Thoracic aorta (tissue), 2 donors: Measurements from ENCODE around the gene PCDH9. TPM values are rescaled to one million over a fixed set of nuclear protein-coding genes. Genes with fewer than 3 reads are reported as not detected.

Experiments
- ATAC-seq: fragments of 150-250 bp; one replicate; pipeline ENCODE4 v1.8.0; 2017; ENCODE audit warnings: low read depth; ENCODE audit not compliant: insufficient number of reproducible peaks, low FRiP score
- DNase-seq: peaks from one replicate; pipeline ENCODE4 v3.0.0-alpha.2; 2020; ENCODE audit warnings: low spot score
- H3K27ac ChIP-seq, 2 donors: fragments of 200-600 bp; sonication (generic); 1 replicate in 1 of 2; 2 replicates in 1 of 2; pipeline ENCODE4 v1.5.1; 2016; ENCODE audit warnings: mild to moderate bottlenecking in 2 of 2, moderate library complexity in 2 of 2
- H3K27me3 ChIP-seq: fragments of 200-600 bp; sonication (generic); replicated peaks from 2 replicates; pipeline ENCODE4 v1.6.0; 2016; ENCODE audit warnings: mild to moderate bottlenecking; ENCODE audit not compliant: insufficient read depth
- H3K36me3 ChIP-seq: fragments of 200-600 bp; sonication (generic); one replicate; pipeline ENCODE4 v1.5.1; 2016
- H3K4me1 ChIP-seq, 2 donors: fragments of 200-600 bp; sonication (generic); 1 replicate in 1 of 2; 2 replicates in 1 of 2; pipeline versions ENCODE4 v1.5.1 to v1.6.0; 2016; ENCODE audit warnings: low read depth in 2 of 2, mild to moderate bottlenecking in 1 of 2; ENCODE audit not compliant: control insufficient read depth in 1 of 2
- H3K4me3 ChIP-seq: fragments of 200-600 bp; sonication (generic); 2 replicates; pipeline ENCODE4 v1.5.1; 2016; ENCODE audit warnings: mild to moderate bottlenecking
- H3K9me3 ChIP-seq: fragments of 200-600 bp; sonication (generic); 2 replicates; pipeline ENCODE4 v1.5.1; 2016
- CTCF ChIP-seq: fragments of 200-600 bp; sonication (generic); IDR thresholded peaks from one replicate; pipeline ENCODE4 v1.5.1; 2019; ENCODE audit warnings: antibody characterized with exemption
- total RNA-seq, 2 donors: library from RNA; depleted of rRNA; stranded (reverse); fragments of >200 nt; gene quantifications; one replicate each; pipeline versions ENCODE4 v1.1.0 to v1.2.3, GENCODE V29; 2016

The PCDH9 gene
- total RNA-seq, 2 donors from 2014 or later: 12.3 to 15.3 TPM

GRCh38 chr13:67167420-67167819 lies 62.7 kb downstream of the PCDH9 start:
- H3K36me3 ChIP-seq: no peaks in the 10 kb centered on the region
- no peak for TF ChIP-seq CTCF
- H3K4me3 ChIP-seq: no peak overlapping the region
- no peaks in the 10 kb centered on the region for H3K27me3 ChIP-seq
- DNase-seq (no peak), ATAC-seq (no peak)
- no peaks in the 10 kb centered on the region for H3K9me3 ChIP-seq
- no peaks in the 10 kb centered on the region for H3K4me1 ChIP-seq
- no peak overlapping the region for H3K27ac ChIP-seq

DNA sequence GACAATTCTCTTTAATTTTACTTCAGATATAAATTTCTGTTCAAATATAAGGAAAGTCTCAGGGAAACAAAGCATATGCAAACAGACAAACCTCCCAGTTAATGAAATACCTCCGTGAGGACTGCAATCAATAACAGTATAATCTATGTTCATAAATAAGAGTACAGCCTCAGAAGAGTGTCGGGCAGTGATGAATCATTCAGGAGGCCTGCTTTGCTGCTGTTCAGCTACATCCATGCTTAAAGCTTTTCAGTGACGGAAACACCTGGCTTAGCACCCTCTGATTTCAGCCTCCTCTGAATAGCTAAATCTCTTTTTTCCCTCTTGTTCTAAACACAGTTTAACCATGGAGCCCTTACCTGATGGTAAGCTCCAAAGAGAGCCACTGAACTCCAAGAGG lies 69.0 kb downstream of the PCDH9 start:
- no peak for TF ChIP-seq CTCF
- Histone ChIP-seq H3K9me3 (no peaks in the 10 kb centered on the region), H3K4me3 (no peak overlapping the region), H3K27ac (no peak overlapping the region), H3K4me1 (no peaks in the 10 kb centered on the region), H3K27me3 (no peaks in the 10 kb centered on the region), H3K36me3 (no peaks in the 10 kb centered on the region)
- ATAC-seq (no peak), DNase-seq (no peak)

GRCh38 chr13:67158903-67159302 lies 71.2 kb downstream of the PCDH9 start:
- Histone ChIP-seq H3K4me1 (no peaks in the 10 kb centered on the region), H3K4me3 (no peak overlapping the region), H3K9me3 (no peaks in the 10 kb centered on the region), H3K36me3 (no peaks in the 10 kb centered on the region), H3K27me3 (no peaks in the 10 kb centered on the region), H3K27ac (no peak overlapping the region)
- no peak for TF ChIP-seq CTCF
- ATAC-seq (no peak), DNase-seq (no peak)

- no peak for DNase-seq
- no peak overlapping the region for H3K4me3 ChIP-seq
- no peak for ATAC-seq
- no peaks in the 10 kb centered on the region for H3K4me1 ChIP-seq
- no peak overlapping the region for H3K27ac ChIP-seq
- H3K27me3 ChIP-seq: no peaks in the 10 kb centered on the region
- no peak for TF ChIP-seq CTCF
- H3K9me3 ChIP-seq: no peaks in the 10 kb centered on the region
- H3K36me3 ChIP-seq: no peaks in the 10 kb centered on the region
Observed at GRCh38 chr13:67156723-67157060, 73.4 kb downstream of the PCDH9 start.

DNA sequence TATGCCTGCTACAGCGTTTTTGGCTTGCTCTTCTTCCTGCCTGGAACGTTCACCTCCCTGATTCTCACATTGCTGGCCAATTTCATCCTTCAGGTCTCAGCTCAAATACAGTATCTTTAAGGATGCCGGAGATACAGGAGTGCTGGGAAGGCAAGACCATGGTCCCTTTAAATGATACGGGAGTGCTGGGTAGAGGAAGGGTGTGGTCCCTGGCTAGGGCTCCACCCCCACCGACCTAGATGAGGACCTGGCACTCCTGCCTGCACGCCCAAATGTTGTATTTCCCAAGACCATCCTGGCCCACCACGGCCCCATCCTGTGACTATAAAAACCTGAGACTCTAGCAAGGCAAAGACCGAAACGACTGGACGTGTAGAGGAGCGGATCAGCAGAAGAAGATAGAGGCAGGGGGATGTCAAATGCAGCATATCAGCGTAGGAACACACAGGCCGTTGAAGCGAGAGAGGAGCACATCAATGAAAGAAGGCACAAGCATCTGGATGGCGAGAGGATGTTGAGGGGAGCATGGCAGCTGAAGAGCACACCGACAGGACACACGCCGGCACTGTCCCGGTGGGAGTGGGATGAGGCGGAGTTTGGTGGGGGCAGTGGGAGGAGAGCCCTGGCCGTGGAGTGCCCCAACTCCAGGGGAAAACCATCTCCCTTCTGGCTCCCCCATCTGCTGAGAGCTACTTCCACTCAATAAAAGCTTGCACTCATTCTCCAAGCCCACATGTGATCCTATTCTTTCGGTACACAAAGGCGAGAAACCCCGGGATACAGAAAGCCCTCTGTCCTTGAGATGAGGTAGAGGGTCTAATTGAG lies 74.0 kb downstream of the PCDH9 start:
- Histone ChIP-seq H3K9me3 (no peaks in the 10 kb centered on the region), H3K27ac (no peak overlapping the region), H3K4me1 (no peaks in the 10 kb centered on the region), H3K27me3 (no peaks in the 10 kb centered on the region), H3K4me3 (no peak overlapping the region), H3K36me3 (no peaks in the 10 kb centered on the region)
- DNase-seq (no peak), ATAC-seq (no peak)
- TF ChIP-seq CTCF: no peak
